MM.1S (cell line): ENCODE data around the gene TUFT1.

Experiments used
- EZH2 ChIP-seq: fragments of 300-600 bp; sonication (generic); optimal IDR thresholded peaks from 2 replicates; pipeline ENCODE3; 2017; ENCODE audit warnings: low read depth, mild to moderate bottlenecking, antibody characterized with exemption, low read length, mixed read lengths
- EZH2phosphoT487 ChIP-seq: fragments of 300-600 bp; sonication (generic); IDR thresholded peaks from 2 replicates; pipeline ENCODE4 v1.6.1; 2018; ENCODE audit warnings: antibody characterized with exemption, low read length
- TF ChIP-seq, protein P1 (sequence below): fragments of 300-600 bp; sonication (generic); IDR thresholded peaks from 2 replicates; pipeline ENCODE4 v1.5.1; 2016; ENCODE audit warnings: antibody characterized with exemption, low read length, mixed read lengths

- TF ChIP-seq, protein P1, sequence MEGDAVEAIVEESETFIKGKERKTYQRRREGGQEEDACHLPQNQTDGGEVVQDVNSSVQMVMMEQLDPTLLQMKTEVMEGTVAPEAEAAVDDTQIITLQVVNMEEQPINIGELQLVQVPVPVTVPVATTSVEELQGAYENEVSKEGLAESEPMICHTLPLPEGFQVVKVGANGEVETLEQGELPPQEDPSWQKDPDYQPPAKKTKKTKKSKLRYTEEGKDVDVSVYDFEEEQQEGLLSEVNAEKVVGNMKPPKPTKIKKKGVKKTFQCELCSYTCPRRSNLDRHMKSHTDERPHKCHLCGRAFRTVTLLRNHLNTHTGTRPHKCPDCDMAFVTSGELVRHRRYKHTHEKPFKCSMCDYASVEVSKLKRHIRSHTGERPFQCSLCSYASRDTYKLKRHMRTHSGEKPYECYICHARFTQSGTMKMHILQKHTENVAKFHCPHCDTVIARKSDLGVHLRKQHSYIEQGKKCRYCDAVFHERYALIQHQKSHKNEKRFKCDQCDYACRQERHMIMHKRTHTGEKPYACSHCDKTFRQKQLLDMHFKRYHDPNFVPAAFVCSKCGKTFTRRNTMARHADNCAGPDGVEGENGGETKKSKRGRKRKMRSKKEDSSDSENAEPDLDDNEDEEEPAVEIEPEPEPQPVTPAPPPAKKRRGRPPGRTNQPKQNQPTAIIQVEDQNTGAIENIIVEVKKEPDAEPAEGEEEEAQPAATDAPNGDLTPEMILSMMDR = no peak
- TF ChIP-seq EZH2 (no peak), EZH2phosphoT487 (no peak)
These were observed 43.7 kb downstream of the TUFT1 start for GRCh38 chr1:151583796-151584195.
